Smooth muscle cell (in vitro differentiated cells): ENCODE data around the gene C3orf85. TPM values are rescaled to one million over a fixed set of nuclear protein-coding genes. Genes with fewer than 3 reads are reported as not detected.

ENCODE experiments used
- DNase-seq: peaks from one replicate; lab custom pipeline; 2025; ENCODE audit not compliant: unreplicated experiment; lab: John Stamatoyannopoulos, UW
- H2AFZ ChIP-seq: fragments of 200-600 bp; sonication (generic); 2 replicates; pipeline ENCODE4 v1.6.0; 2016; ENCODE audit warnings: antibody characterized with exemption, low read depth, mild to moderate bottlenecking
- H3F3A ChIP-seq: fragments of 200-600 bp; sonication (generic); 2 replicates; pipeline ENCODE4 v1.6.0; 2017; ENCODE audit warnings: antibody characterized with exemption, low read depth
- H3K27ac ChIP-seq: fragments of 200-600 bp; sonication (generic); 2 replicates; pipeline ENCODE4 v1.5.1; 2016; ENCODE audit warnings: low read depth, mild to moderate bottlenecking
- H3K27me3 ChIP-seq: fragments of 200-600 bp; sonication (generic); 2 replicates; pipeline ENCODE4 v1.6.1; 2016; ENCODE audit warnings: low read depth, mild to moderate bottlenecking
- H3K36me3 ChIP-seq: fragments of 200-600 bp; sonication (generic); 2 replicates; pipeline ENCODE4 v1.5.1; 2016; ENCODE audit warnings: low read depth
- H3K4me1 ChIP-seq: fragments of 200-600 bp; sonication (generic); 2 replicates; pipeline ENCODE4 v1.5.1; 2016; ENCODE audit warnings: low read depth
- H3K4me2 ChIP-seq: fragments of 200-600 bp; sonication (generic); 2 replicates; pipeline ENCODE4 v1.6.0; 2016; ENCODE audit warnings: mild to moderate bottlenecking
- H3K4me3 ChIP-seq: fragments of 200-600 bp; sonication (generic); 2 replicates; pipeline ENCODE4 v1.5.1; 2016; ENCODE audit warnings: mild to moderate bottlenecking
- H3K79me2 ChIP-seq: fragments of 200-600 bp; sonication (generic); 2 replicates; pipeline ENCODE4 v1.6.0; 2016; ENCODE audit warnings: low read depth, mild to moderate bottlenecking
- H3K9ac ChIP-seq: fragments of 200-600 bp; sonication (generic); 2 replicates; pipeline ENCODE4 v1.6.0; 2016; ENCODE audit warnings: low read depth
- H3K9me3 ChIP-seq: fragments of 200-600 bp; sonication (generic); replicated peaks from 2 replicates; pipeline ENCODE4 v1.5.1; 2016; ENCODE audit warnings: low read depth
- H4K20me1 ChIP-seq: fragments of 200-600 bp; sonication (generic); 2 replicates; pipeline ENCODE4 v1.6.0; 2016; ENCODE audit warnings: low read depth
- CTCF ChIP-seq: fragments of 200-600 bp; sonication (generic); IDR thresholded peaks from 2 replicates; pipeline ENCODE4 v1.5.1; 2017; ENCODE audit warnings: borderline replicate concordance, mild to moderate bottlenecking, antibody characterized with exemption; ENCODE audit not compliant: insufficient read depth, poor library complexity, severe bottlenecking
- WGBS: methylation state at CpG from one replicate; pipeline ENCODE4 v1.1.7; 2016; ENCODE audit warnings: low lambda C conversion rate; 5-methylcytosine and 5-hydroxymethylcytosine counted together
- polyA plus RNA-seq: library from polyadenylated mRNA; unstranded; fragments of >200 nt; fragmentation: Nextera tagmentation; extraction: Ambion mirVana; gene quantifications from 2 replicates; pipeline ENCODE4 v1.2.1, GENCODE V29; 2016
- total RNA-seq: library from RNA; depleted of rRNA; stranded (reverse); fragments of >200 nt; gene quantifications from 2 replicates; pipeline ENCODE4 v1.2.3, GENCODE V29; 2014

Gene C3orf85
- total and polyA plus RNA-seq, 2 experiments from 2014 or later, result not detected

- Histone ChIP-seq H2AFZ (no peak overlapping the region), H3K4me2 (no peak overlapping the region), H3K4me1 (peaks cover 13% of the 10 kb centered on the region), H3K4me3 (no peak overlapping the region), H3K9ac (no peak overlapping the region), H3K36me3 (no peaks in the 10 kb centered on the region), H3K27ac (no peak overlapping the region), H3K79me2 (no peaks in the 10 kb centered on the region), H3F3A (no peaks in the 10 kb centered on the region), H4K20me1 (no peaks in the 10 kb centered on the region), H3K27me3 (no peaks in the 10 kb centered on the region), H3K9me3 (no peaks in the 10 kb centered on the region)
- no peak for TF ChIP-seq CTCF
- WGBS, result 66% methylated on average over 2 of the region's 2 CpGs
- DNase-seq, result no peak
Observed at GRCh38 chr3:109116031-109116430, 20.5 kb upstream of the C3orf85 start.

- Histone ChIP-seq H4K20me1 (no peaks in the 10 kb centered on the region), H3K79me2 (no peaks in the 10 kb centered on the region), H3K4me2 (no peak within 1 kb of the TSS), H3K36me3 (no peaks in the 10 kb centered on the region), H2AFZ (no peak within 1 kb of the TSS), H3K27me3 (no peaks in the 10 kb centered on the region), H3K4me3 (no peak within 1 kb of the TSS), H3K27ac (no peak within 1 kb of the TSS), H3F3A (no peaks in the 10 kb centered on the region), H3K9ac (no peak within 1 kb of the TSS), H3K4me1 (peaks cover 7% of the 10 kb centered on the region), H3K9me3 (no peaks in the 10 kb centered on the region)
- WGBS, result 96% methylated on average over 33 of the region's 38 CpGs
- no peak for TF ChIP-seq CTCF
- no peak for DNase-seq
Observed at GRCh38 chr3:109117939-109118338, 18.6 kb upstream of the C3orf85 start, which contains the start of gene MORC1. MORC1 (minus strand) TSS chr3:109118134; CDS start chr3:109118059, 75 bp downstream.

- TF ChIP-seq CTCF, result no peak
- H3K27me3 ChIP-seq, result no peaks in the 10 kb centered on the region
- no peak overlapping the region for H3K27ac ChIP-seq
- H3K36me3 ChIP-seq, result no peaks in the 10 kb centered on the region
- no peaks in the 10 kb centered on the region for H3K79me2 ChIP-seq
- H3K9me3 ChIP-seq, result no peaks in the 10 kb centered on the region
- no peak overlapping the region for H3K9ac ChIP-seq
- no peak overlapping the region for H3K4me2 ChIP-seq
- no peaks in the 10 kb centered on the region for H3F3A ChIP-seq
- no peak overlapping the region for H3K4me3 ChIP-seq
- H3K4me1 ChIP-seq, result peaks cover under 1% of the 10 kb centered on the region
- DNase-seq, result no peak
- WGBS, result 94% methylated on average over 7 of the region's 7 CpGs
- H4K20me1 ChIP-seq, result no peaks in the 10 kb centered on the region
- H2AFZ ChIP-seq, result no peak overlapping the region
Observed at GRCh38 chr3:109118584-109118983, 17.9 kb upstream of the C3orf85 start.

GRCh38 chr3:109122690-109123089, 13.8 kb upstream of the C3orf85 start:
- Histone ChIP-seq H3K4me3 (no peak overlapping the region), H3K9ac (no peak overlapping the region), H3F3A (no peaks in the 10 kb centered on the region), H2AFZ (no peak overlapping the region), H3K79me2 (no peaks in the 10 kb centered on the region), H3K9me3 (no peaks in the 10 kb centered on the region), H3K4me2 (no peak overlapping the region), H3K4me1 (no peaks in the 10 kb centered on the region), H3K27me3 (no peaks in the 10 kb centered on the region), H3K36me3 (no peaks in the 10 kb centered on the region), H4K20me1 (no peaks in the 10 kb centered on the region), H3K27ac (no peak overlapping the region)
- no peak for TF ChIP-seq CTCF
- no peak for DNase-seq
